ENCODE data around the gene AJAP1.
"Not testable (repeated sequence)": the region's sequence is repeated elsewhere in the genome, so short reads cannot be mapped to it uniquely, and the experiment has no call there.

AJAP1 gene

DNA sequence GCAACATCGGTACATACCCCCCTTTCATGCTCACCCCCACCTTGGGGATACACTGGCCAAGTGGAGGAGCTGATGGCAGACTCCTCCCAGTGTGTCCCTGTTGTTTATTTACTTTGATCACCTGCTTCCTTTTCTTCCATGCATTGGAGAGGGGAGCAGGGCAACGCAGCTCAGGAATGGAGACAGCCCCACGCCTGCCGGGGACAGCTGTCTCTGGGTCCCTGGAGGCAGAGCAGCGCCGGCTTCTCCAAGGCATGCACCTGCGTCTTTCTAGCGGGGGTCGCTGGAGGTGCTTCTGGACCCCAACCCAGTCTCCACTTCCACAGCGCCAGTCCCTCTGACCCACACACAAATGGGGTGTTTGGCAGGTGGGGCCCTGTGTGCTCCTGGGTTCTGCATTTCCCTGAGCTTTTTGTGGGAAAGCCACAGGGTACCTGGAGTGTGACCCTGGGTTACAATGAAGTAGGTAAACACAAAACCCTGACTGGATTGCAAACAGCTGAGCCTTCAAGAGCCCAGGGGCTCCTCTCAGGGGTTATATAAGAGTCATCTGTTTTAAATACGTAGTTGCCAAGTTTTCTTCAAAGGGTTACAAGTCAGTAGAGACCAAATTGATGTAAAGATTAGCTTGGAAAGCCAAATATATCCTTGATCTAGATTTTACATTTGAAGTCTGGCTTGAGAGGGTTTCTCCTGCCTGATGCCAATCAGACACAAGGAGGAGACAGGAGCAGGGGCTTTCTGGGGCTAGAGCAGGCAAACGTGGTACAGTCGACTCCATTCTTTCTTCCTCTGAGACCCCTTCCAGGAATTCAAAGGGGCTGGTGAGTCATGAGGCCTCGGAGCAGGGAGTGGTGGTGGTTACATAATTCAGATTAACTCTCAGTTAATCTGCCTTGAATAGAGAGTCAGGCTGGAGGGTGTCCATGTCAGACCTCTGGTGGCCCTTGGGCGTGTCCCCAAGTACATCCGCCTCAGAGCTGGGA lies 4.5 kb downstream of the AJAP1 start:
- peak; percentile 29 for DNase-seq

DNA sequence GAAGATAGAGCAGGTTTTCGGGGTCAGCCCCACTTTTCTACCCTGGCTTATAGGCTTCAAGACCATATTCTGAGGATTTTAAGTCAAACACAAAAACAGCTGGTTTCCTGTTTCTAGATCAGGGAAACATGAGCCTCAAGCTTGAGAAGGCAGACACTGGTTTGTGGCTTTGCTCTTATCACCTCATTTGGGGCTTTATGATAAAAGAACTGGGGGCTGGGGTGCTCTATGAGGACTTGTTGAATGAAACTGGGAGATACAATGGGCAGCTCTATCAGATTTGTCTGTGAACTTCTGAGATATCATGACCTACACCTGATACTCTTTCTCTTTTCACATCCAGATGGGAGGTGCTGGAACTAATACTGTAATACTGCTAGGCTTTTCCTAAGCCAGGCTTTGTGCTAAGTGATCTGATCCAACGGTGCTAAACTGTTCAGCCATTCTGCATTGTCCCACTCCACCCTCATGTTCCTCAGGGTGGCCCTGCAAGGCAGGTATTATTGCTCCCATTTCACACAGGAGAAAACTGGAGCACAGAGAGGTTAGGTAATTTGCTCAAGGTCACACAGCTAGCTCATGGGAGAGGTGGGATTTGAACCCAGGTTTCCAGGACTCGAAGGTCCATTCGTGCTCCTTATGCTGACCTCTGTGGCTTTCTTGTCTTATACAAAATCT lies 6.6 kb downstream of the AJAP1 start:
- peak; percentile 49 for DNase-seq

DNA sequence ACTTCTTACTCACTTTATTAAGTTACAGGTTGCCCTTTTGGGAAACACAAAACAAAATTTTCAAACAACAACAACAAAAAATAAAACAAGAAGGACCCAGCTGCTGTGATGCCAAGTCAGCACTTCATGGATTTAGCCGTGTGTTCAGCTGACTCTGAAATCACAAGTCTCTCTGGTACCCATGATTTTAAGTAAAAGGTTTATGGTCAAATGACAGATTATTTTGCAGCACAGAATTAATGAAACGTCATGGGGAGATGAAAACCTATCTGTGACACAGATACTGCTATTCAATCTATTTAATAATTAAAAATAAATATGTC lies 7.1 kb downstream of the AJAP1 start:
- no peak for DNase-seq

DNA sequence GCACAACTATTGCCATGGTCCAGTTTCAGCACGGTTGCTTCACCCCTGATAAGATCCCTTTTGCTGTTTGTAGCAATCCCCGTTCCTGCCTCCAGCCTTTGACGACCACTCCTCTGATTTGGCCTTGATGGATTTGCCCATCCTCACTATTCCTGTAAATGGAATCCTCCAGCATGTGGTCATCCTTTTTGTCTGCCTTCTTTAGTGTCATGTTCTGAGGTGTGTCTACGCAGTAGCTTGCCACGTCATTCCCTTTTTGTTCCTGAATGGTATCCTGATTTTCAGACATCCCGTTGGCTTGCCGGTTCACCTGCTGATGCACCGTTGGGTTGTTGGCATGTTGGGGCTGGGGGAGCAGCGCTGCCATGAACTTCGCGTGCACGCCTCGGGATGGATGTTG lies 7.8 kb downstream of the AJAP1 start:
- DNase-seq: no peak

DNA sequence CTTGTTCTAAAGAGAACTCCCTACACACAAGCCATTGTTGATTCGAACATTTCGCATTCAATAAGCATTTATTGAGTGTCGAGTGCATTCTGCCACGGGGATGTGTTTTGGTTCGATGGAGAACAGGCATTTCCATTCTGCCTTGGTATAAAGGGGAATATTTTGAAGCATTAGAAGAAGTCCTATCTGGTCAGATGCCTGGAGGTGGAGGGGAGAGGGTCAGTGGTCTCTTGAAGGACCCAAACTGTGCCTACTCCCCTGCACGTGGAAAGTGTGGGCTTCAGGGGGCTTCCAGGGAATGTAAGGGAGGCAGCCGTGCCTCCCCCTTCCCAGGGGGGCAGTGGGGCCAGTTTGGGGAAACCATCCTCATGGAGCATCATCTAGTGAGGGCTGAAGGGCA lies 8.3 kb downstream of the AJAP1 start:
- no peak for DNase-seq

DNA sequence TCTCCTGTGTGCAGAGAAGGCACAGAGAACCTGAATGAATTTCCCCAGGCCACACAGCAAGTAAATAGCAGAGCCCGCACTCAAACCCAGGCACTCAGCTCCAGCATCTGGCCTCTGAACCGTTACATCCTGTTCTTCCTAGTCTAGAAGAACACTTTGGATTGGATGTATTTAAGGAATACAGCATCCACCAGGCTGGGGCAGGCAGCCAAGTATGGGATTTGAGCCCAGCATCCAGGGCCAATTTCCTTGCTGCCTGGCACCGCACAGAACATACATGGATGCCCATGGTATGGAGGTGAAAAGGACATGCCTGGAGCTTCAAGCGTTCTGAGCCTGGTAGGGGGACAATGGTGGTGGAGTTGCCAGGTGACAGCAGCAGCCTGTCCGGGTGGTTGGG lies 9.7 kb downstream of the AJAP1 start:
- DNase-seq: no peak

DNA sequence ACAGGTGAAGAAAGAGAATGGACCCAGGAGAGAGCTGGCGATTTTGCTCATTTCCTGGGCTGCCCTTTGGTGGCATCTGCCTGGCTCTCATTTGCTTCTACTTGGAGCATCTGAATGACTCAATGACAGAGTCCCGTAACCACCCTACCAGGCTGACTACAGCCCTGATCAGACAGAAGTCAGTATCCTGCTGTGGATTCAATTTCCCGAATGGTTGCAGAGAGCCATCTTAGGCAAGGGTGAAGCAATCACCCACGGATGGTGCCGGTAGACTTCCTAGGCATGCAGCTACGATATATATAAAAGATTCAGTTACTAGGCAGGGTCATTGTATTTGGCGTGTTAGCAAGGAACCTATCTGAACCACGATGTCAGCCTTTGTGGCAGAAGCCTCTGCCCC lies 10.2 kb downstream of the AJAP1 start:
- DNase-seq: no peak

DNA sequence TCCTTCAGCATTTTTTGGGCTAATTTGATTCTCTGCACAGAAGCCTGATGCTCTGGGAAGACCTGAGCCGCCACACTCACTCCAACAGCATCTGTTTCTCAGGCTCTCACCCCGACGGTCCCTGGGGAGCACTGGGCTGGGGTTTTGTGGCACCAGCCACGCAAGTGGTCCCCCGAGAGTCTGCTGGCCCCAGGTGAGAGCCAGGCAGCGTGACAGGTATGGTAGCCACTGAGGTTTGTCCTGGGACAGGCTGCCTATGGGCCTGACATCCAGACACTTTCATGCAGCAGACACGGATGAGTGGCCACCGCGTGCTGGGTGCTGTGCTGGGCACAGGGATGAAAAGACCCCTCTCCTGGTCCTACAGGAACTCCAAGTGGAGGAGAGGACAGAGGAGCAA lies 11.0 kb downstream of the AJAP1 start:
- DNase-seq: no peak

DNA sequence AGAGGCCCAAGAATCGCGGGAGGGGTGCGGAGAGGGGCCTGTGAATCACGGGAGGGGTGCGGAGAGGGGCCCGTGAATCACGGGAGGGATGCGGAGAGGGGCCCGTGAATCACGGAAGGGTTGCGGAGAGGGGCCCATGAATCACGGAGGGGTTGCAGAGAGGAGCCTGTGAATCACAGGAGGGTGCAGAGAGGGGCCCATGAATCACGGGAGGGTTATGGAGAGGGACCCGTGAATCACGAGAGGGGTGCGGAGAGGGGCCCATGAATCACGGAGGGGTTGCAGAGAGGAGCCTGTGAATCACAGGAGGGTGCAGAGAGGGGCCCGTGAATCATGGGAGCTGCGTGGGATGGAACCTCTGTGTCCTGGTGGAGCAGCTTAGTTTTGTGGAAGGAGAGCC lies 12.3 kb downstream of the AJAP1 start:
- not testable (repeated sequence) for DNase-seq

DNA sequence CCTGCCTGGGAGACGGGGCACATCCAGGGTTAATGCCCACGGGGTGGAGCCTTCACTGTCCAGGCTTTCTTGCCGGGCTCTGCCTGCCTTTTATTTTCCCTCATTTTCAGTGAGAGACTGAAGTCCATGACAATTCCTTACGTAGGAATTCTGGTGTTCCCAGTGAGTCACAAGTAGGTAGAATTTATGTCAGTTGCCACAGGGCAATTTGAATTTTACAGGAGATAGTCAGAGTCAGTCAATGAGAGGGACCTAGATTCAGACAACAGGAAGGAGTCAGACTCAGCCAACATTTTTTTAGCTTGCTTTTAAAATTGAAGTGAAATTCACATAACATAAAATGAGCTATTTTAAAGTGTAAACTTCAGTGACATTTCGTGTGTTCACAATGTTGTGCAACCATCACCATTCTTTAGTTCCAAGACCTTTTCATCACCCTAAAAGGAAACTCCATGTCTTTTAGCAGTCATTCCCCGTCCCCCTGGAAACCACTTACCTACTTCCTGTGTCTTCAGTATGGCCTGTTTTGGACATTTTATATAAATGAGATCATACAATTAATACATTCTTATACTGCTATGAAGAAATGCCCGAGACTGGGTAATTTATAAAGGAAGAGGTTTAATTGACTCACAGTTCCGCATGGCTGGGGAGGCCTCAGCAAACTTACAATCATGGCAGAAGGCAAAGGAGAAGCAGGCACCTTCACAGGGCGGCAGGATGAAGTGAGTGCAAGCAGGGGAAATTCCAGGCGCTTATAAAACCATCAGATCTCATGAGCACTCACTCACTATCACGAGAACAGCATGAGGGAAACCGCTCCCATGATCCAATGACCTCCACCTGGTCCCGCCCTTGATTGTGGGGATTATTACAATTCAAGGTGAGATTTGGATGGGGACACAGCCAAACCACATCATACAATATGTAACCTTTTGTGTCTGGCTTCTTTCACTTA lies 14.6 kb downstream of the AJAP1 start:
- no peak for DNase-seq

DNA sequence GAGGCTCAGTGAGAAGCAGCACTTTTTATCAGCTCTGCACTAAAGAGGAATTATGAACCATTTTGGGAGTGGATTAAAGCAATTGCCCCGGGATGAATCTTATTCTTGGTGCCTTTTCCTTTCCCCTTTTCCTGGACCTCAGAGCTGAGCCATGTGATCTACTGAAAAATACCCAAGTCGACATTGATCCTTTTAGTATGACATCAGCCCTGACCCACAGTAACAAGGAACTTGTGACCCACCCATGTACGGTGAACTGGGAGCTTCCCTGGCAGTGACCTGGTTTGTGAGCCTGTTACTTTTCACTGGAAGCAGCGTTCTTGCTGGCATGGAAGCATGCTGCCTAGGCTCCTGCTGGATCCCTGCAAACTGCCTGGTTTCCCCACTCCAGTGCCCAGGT lies 15.9 kb downstream of the AJAP1 start:
- DNase-seq: no peak

DNA sequence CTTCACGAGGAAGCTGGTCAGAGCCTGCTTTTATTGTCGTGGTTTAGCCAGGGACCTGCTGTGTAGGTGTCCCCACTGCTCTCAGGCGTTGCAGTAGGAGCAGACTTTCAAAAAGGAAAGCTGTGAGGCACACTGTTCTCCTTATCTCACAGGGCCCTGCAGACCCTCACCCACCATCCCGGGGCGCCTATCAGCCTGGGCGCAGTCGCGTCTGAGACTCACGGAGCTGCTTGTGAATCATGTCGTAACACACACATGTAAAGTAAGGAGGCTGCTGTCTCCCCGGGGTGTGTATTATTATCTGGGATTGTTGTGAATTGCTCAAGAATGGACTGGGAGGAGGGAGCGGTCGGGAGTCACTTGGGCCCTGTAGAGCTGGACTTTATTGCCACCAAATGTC lies 17.4 kb downstream of the AJAP1 start:
- DNase-seq: no peak

DNA sequence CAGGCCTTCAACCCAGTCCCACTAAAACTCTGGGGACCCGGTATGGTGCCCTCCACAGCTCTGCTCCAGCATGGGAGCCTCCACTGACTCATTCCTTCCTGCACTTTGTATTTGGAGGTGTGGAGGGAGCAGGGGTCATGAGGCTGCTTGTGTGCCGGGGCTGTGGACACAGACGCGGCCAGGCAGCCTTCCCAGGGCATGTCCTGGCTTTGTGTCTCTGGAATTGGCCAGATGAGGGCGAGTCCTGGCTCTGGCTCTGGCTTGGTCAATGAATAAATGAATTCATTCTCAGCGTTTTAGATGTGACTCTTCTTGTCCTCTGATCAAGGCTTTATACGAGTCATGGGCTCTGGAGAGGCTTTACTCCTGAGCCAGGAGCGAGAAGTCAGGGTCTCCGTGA lies 19.1 kb downstream of the AJAP1 start:
- no peak for DNase-seq

DNA sequence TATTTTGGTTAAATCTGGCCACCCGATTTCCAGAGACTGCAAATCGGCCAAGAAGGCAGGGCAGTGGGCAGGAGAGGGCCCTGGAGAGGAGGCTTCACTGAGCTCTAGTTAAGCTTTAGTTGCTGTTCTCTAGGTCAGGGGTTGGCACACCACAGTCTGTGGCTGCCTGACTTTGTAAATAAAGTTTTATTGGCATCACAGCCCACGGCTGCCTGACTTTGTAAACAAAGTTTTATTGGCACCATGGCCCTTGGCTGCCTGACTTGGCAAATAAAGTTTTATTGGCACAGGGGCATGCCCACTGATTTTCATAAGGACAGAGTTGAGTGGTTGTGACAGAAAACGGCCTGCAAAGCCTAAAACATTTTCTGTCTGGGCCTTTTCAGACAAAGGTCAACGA lies 19.7 kb downstream of the AJAP1 start:
- no peak for DNase-seq

DNA sequence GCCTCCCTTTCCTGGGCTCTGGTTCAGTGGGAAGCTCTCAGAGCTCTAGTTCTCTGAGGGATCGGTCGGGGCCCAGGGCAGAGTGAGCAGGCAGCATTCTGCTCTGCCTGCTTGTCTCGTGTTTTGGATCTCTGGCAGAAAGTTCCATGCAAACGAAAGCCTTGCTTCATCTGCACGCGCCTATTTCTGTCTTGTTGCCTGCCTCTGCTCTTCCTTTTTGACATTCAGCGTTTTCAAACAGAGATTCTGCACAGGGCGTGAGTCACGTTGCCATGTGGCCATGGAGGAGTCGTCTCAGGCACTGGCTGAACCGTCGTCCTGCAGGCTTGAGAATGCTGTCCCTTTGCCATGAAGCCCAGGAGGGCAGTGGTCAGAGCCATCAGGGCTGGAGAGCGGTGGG lies 20.3 kb downstream of the AJAP1 start:
- DNase-seq: no peak

DNA sequence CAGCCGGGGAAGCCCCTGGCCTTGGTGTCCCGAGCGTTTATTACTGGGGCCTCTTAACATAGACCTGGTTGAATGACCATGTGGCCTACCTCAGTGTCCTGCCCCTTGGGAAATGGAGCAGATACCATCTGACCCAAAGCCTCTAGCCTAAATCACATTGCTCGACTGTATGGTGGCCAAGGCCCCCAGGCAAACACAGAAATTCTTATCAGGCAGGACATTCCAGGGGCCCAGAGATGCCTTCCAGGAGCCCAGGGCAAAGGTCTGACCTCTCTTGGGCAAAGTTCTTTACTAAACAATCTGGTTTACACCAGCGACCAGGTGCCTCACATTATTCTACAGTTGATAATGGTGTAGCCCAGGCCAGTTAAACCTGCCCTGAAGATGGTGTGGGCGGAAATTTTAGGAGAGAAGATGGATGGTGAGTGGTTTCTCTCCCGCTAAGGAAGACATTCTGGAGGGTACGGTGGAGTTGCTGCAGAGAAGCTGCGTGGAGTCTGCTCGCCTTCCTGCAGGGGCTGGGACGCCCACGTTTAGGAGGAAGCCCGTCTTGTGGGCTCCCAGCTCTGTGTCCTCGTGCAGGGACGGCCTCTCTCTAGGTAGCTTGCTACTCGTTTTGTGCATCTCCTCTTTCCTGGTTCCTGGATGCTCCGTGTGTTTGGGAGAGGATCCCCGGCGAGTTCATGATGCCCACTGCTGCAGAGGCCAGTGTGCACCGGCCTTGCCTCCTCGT lies 21.2 kb downstream of the AJAP1 start:
- no peak for DNase-seq

DNA sequence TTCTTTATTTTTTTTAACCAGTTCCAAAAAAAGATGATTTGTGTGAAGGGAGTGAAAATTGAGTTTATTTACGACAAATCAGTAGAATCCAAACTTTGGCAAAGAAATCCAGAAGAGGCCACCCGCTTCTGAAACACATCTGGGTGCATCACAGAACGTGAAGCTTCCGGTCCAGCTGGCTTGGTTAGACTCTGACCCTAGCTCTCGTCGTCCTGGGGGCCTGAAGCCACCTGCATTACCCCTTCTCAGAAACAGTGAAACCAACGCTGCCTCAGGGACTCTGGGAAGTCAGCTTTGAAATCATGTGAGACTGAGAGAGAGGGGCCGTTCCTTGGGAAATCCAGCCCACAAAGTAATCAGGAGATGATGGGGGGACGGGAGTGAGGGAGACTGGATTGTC lies 21.8 kb downstream of the AJAP1 start:
- no peak for DNase-seq

DNA sequence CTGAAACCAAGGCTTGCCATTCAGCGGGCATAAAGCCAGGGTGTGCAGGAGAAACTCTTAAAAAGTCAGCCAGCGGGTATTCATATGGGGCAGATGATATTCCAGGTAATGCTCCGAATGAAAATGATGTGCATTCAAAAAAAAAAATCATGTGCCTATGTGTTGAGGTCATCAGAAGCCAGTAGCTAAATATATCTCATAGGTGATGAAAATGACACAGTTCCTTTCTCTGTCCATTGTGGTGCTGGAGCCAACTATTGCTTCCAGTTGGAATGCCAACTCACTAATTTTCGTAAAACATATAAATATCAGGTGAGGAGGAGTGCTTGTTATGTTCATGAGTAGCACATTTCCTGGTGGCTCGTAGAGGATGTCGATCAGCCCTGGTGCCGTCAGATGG lies 23.2 kb downstream of the AJAP1 start:
- no peak for DNase-seq

DNA sequence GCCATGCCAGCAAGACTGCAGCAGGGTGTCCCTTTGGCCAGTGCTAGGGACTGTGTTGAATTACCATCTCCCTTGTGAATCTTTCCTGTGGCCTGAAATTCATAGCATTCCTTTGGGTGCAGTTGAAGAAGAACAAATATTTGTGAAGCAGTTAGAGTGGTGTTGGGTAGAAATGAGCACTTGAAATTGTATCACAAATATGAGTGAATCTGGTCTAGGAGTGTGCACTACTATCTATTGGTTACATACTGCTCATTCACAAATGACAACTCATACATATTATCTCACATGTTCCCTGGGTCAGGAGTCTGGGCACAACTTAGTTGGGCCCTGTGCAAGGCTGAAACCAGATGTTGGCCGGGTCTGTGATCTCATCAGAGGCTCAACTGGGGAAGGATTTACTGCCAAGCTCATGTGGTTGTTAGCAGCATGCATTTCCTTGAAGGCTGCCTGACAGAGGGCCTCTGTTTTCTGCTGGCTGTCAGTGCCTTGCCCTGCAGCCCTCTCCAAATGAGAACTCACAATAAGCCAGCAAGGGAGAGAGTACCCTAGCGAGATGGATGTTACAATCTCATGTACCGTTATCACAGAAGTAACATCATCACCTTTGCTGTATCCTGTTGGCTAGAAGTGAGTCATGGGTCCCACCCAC lies 23.8 kb downstream of the AJAP1 start:
- DNase-seq: no peak

DNA sequence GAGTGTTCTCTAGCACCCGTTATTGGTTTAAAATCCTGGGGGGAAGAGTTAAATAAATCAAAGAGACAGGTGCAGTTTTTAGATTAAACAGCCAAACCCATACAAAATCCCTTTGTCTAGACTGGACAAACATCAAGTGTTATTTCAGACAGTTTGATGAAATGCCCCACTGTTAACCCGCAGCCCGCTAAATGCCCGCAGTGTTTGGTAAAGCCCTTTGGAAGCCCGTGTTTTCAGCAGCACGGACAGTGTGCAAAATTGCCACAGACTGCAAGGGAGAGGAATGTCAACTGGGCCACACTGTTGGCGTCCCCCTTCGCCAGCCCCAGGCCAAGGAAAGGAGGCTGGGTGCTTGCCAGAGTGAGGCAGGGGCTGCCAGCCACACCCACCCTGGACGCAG lies 26.6 kb downstream of the AJAP1 start:
- no peak for DNase-seq

DNA sequence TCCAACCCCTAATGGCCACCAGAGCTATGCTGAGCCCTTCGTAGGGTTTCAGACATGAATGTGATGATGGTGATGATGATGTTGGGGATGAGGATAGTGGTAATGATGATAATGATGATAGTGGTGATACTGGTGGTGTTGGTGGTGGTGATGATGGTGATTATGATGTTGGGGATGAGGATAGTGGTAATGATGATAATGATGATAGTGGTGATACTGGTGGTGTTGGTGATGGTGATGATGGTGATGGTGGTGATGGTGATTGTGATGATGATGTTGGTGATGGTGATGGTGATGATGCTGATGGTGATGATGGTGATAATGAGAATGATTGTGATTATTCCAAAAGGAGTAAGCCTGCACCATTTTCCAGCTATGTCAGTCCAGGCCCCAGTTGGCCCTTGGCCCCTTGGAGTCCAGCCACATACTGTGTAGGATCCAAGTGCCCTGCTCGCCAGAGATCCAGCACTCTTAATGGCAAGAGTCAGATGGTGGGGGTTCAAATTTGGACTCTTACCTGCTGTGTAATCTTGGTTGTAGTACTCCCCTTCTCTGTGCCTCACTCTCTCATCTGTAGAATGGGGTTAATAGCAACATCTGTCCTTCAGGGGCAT lies 28.3 kb downstream of the AJAP1 start:
- DNase-seq: no peak

DNA sequence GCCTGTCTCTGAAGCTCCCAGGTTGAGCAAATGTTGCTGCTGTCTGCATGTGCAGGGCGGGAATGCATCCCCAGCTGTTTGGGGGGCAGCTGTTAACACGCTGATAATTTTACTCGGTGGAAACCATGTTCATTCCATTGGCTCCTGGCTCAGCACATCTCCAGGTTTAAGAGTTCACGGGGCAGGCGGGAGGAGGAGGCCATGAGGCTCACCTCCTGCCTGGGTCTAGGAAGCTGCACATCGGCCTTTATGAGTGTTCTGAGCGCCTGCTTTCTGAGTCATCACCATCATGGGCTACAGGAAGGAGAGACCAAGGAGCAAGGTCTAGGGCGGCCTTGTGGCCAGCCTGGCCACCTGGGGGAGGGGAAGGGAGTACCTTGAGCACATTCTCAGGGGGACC lies 29.7 kb downstream of the AJAP1 start:
- no peak for DNase-seq
